H9 (cell line): Measurements from ENCODE around the gene PRKACB. TPM values are rescaled to one million over a fixed set of nuclear protein-coding genes. Genes with fewer than 3 reads are reported as not detected.

Experiments used
- DNase-seq: peaks from one replicate; pipeline ENCODE4 v3.0.0-alpha.2; 2017
- H2AFZ ChIP-seq: one replicate; pipeline ENCODE4 v1.6.1; 2013; ENCODE audit warnings: mild to moderate bottlenecking, low read length, control low read depth, moderate library complexity
- H2AK5ac ChIP-seq: 2 replicates; pipeline ENCODE4 v1.6.1; 2013; ENCODE audit warnings: low read length, control low read depth, mixed read lengths; ENCODE audit not compliant: insufficient read length
- H2BK120ac ChIP-seq: one replicate; pipeline ENCODE4 v1.6.1; 2013; ENCODE audit warnings: low read depth, mild to moderate bottlenecking, low read length, control low read depth, inconsistent platforms; ENCODE audit not compliant: poor library complexity, severe bottlenecking
- H2BK12ac ChIP-seq: 2 replicates; pipeline ENCODE4 v1.6.1; 2013; ENCODE audit warnings: low read length, control low read depth, mixed read lengths, low read depth; ENCODE audit not compliant: insufficient read length
- H2BK15ac ChIP-seq: 2 replicates; pipeline ENCODE4 v1.6.1; 2013; ENCODE audit warnings: low read depth, low read length, control low read depth
- H2BK20ac ChIP-seq: one replicate; pipeline ENCODE4 v1.6.1; 2013; ENCODE audit warnings: low read depth, mild to moderate bottlenecking, low read length, control low read depth, inconsistent platforms; ENCODE audit not compliant: poor library complexity, severe bottlenecking
- H2BK5ac ChIP-seq: 2 replicates; pipeline ENCODE4 v1.6.1; 2013; ENCODE audit warnings: low read length, control low read depth, mixed read lengths; ENCODE audit not compliant: insufficient read length
- H3K14ac ChIP-seq: 2 replicates; pipeline ENCODE4 v1.6.1; 2013; ENCODE audit warnings: low read length, control low read depth; ENCODE audit not compliant: insufficient read depth
- H3K18ac ChIP-seq: 2 replicates; pipeline ENCODE4 v1.6.1; 2013; ENCODE audit warnings: low read depth, mild to moderate bottlenecking, mixed read lengths, low read length, control low read depth; ENCODE audit not compliant: insufficient read length
- H3K23ac ChIP-seq: 2 replicates; pipeline ENCODE4 v1.6.1; 2013; ENCODE audit warnings: low read length, control low read depth, mixed read lengths, low read depth; ENCODE audit not compliant: insufficient read length
- H3K23me2 ChIP-seq: 2 replicates; pipeline ENCODE4 v1.6.1; 2013; ENCODE audit warnings: low read depth, mild to moderate bottlenecking, mixed read lengths, low read length, control low read depth; ENCODE audit not compliant: insufficient read length, poor library complexity, severe bottlenecking
- H3K27ac ChIP-seq: 2 replicates; pipeline ENCODE4 v1.5.1; 2013; ENCODE audit warnings: low read length, control low read depth, mixed read lengths, low read depth; ENCODE audit not compliant: insufficient read length
- H3K27me3 ChIP-seq: 2 replicates; pipeline ENCODE4 v1.6.1; 2013; ENCODE audit warnings: low read length, control low read depth, inconsistent platforms; ENCODE audit not compliant: insufficient read depth
- H3K4ac ChIP-seq: 2 replicates; pipeline ENCODE4 v1.6.1; 2013; ENCODE audit warnings: low read depth, mild to moderate bottlenecking, control low read depth, inconsistent platforms, low read length, moderate library complexity
- H3K4me1 ChIP-seq: 2 replicates; pipeline ENCODE4 v1.6.1; 2013; ENCODE audit warnings: low read length, control low read depth, inconsistent platforms; ENCODE audit not compliant: insufficient read depth
- H3K4me2 ChIP-seq: 2 replicates; pipeline ENCODE4 v1.6.1; 2013; ENCODE audit warnings: low read length, control low read depth, mixed read lengths; ENCODE audit not compliant: insufficient read length, insufficient read depth
- H3K56ac ChIP-seq: 2 replicates; pipeline ENCODE4 v1.6.1; 2013; ENCODE audit warnings: low read depth, mild to moderate bottlenecking, mixed read lengths, low read length, control low read depth; ENCODE audit not compliant: insufficient read length
- H3K79me1 ChIP-seq: 2 replicates; pipeline ENCODE4 v1.6.1; 2013; ENCODE audit warnings: low read depth, mild to moderate bottlenecking, moderate library complexity, low read length, control low read depth, inconsistent platforms; ENCODE audit not compliant: insufficient read depth, poor library complexity, severe bottlenecking
- H3K79me2 ChIP-seq: 2 replicates; pipeline ENCODE4 v1.6.1; 2013; ENCODE audit warnings: low read length, control low read depth, inconsistent platforms; ENCODE audit not compliant: insufficient read depth
- H3K9ac ChIP-seq: 2 replicates; pipeline ENCODE4 v1.6.1; 2013; ENCODE audit warnings: low read length, control low read depth, mixed read lengths; ENCODE audit not compliant: insufficient read length; ENCODE audit errors: extremely low read depth
- H3K9me3 ChIP-seq: one replicate; pipeline ENCODE4 v1.6.1; 2013; ENCODE audit warnings: low read depth, low read length, inconsistent platforms; ENCODE audit not compliant: control insufficient read depth
- H3T11ph ChIP-seq: one replicate; pipeline ENCODE4 v1.6.1; 2013; ENCODE audit warnings: mild to moderate bottlenecking, low read length, control low read depth, inconsistent platforms
- H4K20me1 ChIP-seq: one replicate; pipeline ENCODE4 v1.6.1; 2013; ENCODE audit not compliant: control insufficient read depth, insufficient read length, insufficient read depth
- H4K5ac ChIP-seq: 2 replicates; pipeline ENCODE4 v1.6.1; 2013; ENCODE audit warnings: low read depth, mild to moderate bottlenecking, mixed read lengths, low read length, control low read depth; ENCODE audit not compliant: insufficient read length
- H4K8ac ChIP-seq: replicated peaks from 2 replicates; pipeline ENCODE4 v1.6.1; 2013; ENCODE audit warnings: low read length, control low read depth, mixed read lengths, low read depth; ENCODE audit not compliant: insufficient read length
- H4K91ac ChIP-seq: 2 replicates; pipeline ENCODE4 v1.6.1; 2013; ENCODE audit warnings: low read depth, mild to moderate bottlenecking, moderate library complexity, mixed read lengths, low read length, control low read depth; ENCODE audit not compliant: insufficient read length
- H3K27ac Mint-ChIP-seq, 3 experiments: 2 replicates in 2 of 3; 3 replicates in 1 of 3; pipeline ENCODE4 v1.8.0; 2020 to 2021; ENCODE audit warnings: mixed read lengths in 3 of 3, mild to moderate bottlenecking in 1 of 3, moderate library complexity in 1 of 3
- H3K27me3 Mint-ChIP-seq: 2 replicates; pipeline ENCODE4 v1.8.0; 2021; ENCODE audit warnings: low read depth, mild to moderate bottlenecking, moderate library complexity, mixed read lengths
- H3K36me3 Mint-ChIP-seq, 3 experiments: 2 replicates in 2 of 3; 3 replicates in 1 of 3; pipeline ENCODE4 v1.8.0; 2020 to 2021; ENCODE audit warnings: low read depth in 3 of 3, mixed read lengths in 3 of 3; ENCODE audit not compliant: insufficient read depth in 1 of 3
- H3K4me1 Mint-ChIP-seq, 2 experiments: 2 replicates each; pipeline ENCODE4 v1.8.0; 2020; ENCODE audit warnings: mixed read lengths in 2 of 2
- H3K4me3 Mint-ChIP-seq, 2 experiments: 2 replicates in 1 of 2; 3 replicates in 1 of 2; pipeline ENCODE4 v1.8.0; 2020 to 2021; ENCODE audit warnings: mild to moderate bottlenecking in 2 of 2, mixed read lengths in 2 of 2, moderate library complexity in 1 of 2
- H3K9me3 Mint-ChIP-seq, 2 experiments: 2 replicates in 1 of 2; 3 replicates in 1 of 2; pipeline ENCODE4 v1.8.0; 2020; ENCODE audit warnings: mild to moderate bottlenecking in 2 of 2, mixed read lengths in 2 of 2, moderate library complexity in 1 of 2
- CTCF ChIP-seq: fragments of 200-600 bp; sonication (generic); conservative IDR thresholded peaks from 3 replicates; pipeline ENCODE4 v1.8.0; 2021; ENCODE audit warnings: antibody characterized with exemption, mild to moderate bottlenecking
- WGBS: extraction: QIAGEN DNeasy Blood & Tissue Kit; methylation state at CpG from one replicate; pipeline ENCODE4 v1.1.7; 2013; ENCODE audit warnings: missing lambda C conversion rate, low lambda C conversion rate, mixed read lengths; ENCODE audit not compliant: insufficient read length; ENCODE audit errors: extremely low coverage; 5-methylcytosine and 5-hydroxymethylcytosine counted together
- total RNA-seq: library from RNA; stranded (reverse); gene quantifications from 2 replicates; pipeline ENCODE4 v1.2.1, GENCODE V29; 2021

PRKACB gene
- total RNA-seq, 1 experiment from 2014 or later, result 20.7 TPM

DNA sequence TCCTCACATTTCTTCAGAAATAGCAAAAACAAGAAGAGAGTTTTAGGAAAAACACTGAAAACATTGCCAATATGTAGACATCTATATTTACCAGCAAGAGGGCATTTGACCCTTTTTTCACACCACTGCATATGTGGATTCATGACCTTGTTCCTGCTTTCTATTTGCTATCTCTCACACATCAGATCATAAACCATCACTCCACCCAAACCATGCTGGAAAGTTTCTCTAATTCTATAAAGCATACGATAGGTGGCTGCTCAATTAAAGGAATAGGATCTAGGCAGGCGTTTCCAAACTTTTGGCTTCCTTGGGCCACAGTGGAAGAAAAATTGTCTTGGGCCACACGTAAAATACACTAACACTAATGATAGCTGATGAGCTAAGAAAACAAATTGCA, 121.8 kb downstream of the PRKACB start:
- no peak overlapping the region for H3K14ac ChIP-seq
- H2BK12ac ChIP-seq, result no peak overlapping the region
- Mint-ChIP-seq H3K27me3 (peaks cover 5% of the 10 kb centered on the region), H3K36me3 (no peaks in the 10 kb centered on the region), H3K4me3 (no peak overlapping the region), H3K4me1 (peaks cover 1 to 2% of the 10 kb centered on the region in 2 experiments), H3K27ac (no peak overlapping the region), H3K9me3 (no peaks in the 10 kb centered on the region)
- H2BK20ac ChIP-seq, result no peak overlapping the region
- H2AK5ac ChIP-seq, result no peak overlapping the region
- no peak overlapping the region for H3K4me2 ChIP-seq
- H3K9ac ChIP-seq, result no peak overlapping the region
- H4K5ac ChIP-seq, result no peak overlapping the region
- H3K9me3 ChIP-seq, result no peaks in the 10 kb centered on the region
- H3T11ph ChIP-seq, result no peak overlapping the region
- H2AFZ ChIP-seq, result no peak overlapping the region
- H3K79me1 ChIP-seq, result no peaks in the 10 kb centered on the region
- H3K4me1 ChIP-seq, result no peaks in the 10 kb centered on the region
- TF ChIP-seq CTCF, result no peak
- H2BK5ac ChIP-seq, result no peak overlapping the region
- H4K91ac ChIP-seq, result no peak overlapping the region
- no peaks in the 10 kb centered on the region for H4K20me1 ChIP-seq
- H3K56ac ChIP-seq, result no peak overlapping the region
- H3K4ac ChIP-seq, result no peak overlapping the region
- H3K27ac ChIP-seq, result no peak overlapping the region
- no peak overlapping the region for H2BK15ac ChIP-seq
- no peaks in the 10 kb centered on the region for H3K27me3 ChIP-seq
- no peak overlapping the region for H3K18ac ChIP-seq
- H3K23ac ChIP-seq, result no peak overlapping the region
- no peak for DNase-seq
- H3K79me2 ChIP-seq, result no peaks in the 10 kb centered on the region
- no peak overlapping the region for H2BK120ac ChIP-seq
- no peak overlapping the region for H4K8ac ChIP-seq
- WGBS, result no CpG with 5 or more reads among the region's 3 CpGs
- H3K23me2 ChIP-seq, result no peaks in the 10 kb centered on the region
